AG10803 (cell line): ENCODE results near the gene ATG14.

Experiments
- DNase-seq: peaks from one replicate; pipeline ENCODE4 v3.0.0; 2010; ENCODE audit warnings: low read depth
- H3K4me3 ChIP-seq: 2 replicates; pipeline ENCODE4 v1.5.1; 2011; ENCODE audit warnings: mild to moderate bottlenecking, low read length, control low read depth
- CTCF ChIP-seq: conservative IDR thresholded peaks from 2 replicates; pipeline ENCODE4 v1.5.1; 2011; ENCODE audit warnings: mild to moderate bottlenecking, low read length, control low read depth, inconsistent platforms

The ATG14 gene

DNA sequence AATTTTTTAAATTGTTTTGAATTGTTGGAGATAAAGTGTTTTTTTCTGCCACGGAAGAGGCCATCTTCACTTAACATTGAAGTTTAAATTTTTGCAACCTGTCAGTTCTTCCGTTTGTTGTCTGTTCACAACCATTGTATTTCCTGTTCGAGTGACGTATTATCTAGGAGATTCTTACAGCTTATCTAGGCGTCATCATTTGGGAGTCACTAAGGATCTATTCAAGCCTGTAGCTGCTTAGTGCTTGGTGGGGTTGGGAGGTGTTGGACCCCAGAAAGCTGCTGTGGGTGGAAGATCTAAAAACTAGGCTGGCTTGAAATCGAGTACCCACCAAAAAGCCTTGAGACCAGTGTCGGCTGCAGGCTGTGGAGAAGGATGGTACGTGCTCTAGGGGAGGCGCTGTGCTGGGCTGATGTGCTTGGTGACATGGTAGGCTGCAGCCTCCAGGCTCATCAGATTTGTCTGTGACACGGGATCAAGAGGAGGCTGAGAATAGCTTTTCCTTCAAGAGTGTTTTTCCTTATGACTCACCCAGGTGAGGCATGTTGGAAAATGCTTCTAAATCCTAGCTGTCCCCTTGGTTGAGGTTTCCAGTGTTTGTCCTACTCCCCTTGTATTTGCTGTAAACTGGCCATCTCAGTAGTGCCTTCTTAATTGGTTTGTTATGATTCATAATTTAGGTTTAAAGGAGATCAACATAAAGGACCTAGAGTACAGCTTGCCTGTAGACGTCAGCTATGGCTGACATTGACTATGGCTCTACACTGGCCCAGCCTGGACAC lies 57.8 kb downstream of the ATG14 start:
- no peak for TF ChIP-seq CTCF
- DNase-seq, result no peak

DNA sequence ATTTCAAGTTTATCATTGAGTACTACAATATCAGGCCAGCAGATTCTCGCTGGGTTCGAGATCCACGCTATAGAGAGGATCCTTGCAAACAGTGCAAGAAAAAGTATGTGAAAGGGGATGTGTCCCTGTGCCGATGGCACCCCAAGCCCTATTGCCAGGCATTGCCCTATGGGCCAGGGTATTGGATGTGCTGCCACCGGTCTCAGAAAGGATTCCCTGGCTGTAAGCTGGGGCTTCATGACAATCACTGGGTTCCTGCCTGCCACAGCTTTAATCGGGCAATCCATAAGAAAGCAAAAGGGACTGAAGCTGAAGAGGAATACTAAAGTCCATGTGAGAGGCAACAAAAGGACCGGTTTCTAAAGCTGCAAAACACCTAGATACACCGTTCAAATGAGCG lies 59.4 kb downstream of the ATG14 start:
- DNase-seq, result no peak
- no peak overlapping the region for H3K4me3 ChIP-seq
- TF ChIP-seq CTCF, result no peak

More for the DNA sequence above, 57.8 kb downstream of the ATG14 start:
- no peak overlapping the region for H3K4me3 ChIP-seq

DNA sequence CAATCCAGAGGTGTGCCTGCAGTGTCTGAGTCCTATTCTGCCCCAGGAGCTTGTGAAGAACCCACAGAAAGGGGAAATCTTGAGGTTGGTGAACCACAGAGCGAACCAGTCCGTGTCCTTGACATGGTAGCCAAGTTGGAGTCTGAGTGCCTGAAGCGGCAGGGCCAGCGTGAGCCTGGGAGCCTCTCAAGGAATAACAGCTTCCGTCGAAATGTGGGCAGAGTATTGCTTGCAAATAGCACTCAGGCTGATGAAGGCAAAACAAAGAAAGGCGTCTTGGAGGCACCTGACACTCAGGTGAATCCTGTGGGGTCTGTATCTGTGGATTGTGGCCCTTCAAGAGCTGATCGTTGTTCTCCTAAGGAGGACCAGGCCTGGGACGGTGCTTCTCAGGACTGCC lies 60.5 kb downstream of the ATG14 start:
- TF ChIP-seq CTCF, result no peak
- H3K4me3 ChIP-seq, result no peak overlapping the region
- DNase-seq, result no peak

- no peak overlapping the region for H3K4me3 ChIP-seq
- TF ChIP-seq CTCF, result no peak
- DNase-seq, result no peak
Measured at GRCh38 chr14:55350461-55350860, 61.2 kb downstream of the ATG14 start.

DNA sequence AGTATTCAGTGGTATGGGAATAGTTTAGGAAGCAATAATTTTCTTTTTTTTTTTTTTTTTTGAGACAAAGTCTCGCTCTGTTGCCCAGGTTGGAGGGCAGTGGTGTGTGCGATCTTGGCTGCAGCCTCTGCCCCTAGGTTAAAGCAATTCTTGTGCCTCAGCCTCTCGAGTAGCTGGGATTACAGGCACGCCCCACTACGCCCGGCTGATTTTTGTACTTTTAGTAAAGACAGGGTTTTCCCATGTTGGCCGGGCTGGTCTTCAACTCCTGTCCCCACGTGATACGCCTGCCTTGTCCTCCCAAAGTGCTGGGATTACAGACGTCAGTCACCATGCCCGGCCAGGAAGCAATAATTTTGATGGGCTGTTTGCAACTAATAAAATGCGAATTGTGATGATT lies 62.1 kb downstream of the ATG14 start:
- no peak for DNase-seq
- H3K4me3 ChIP-seq, result no peak overlapping the region
- no peak for TF ChIP-seq CTCF

GRCh38 chr14:55348766-55349453 lies 62.7 kb downstream of the ATG14 start:
- DNase-seq, result no peak
- H3K4me3 ChIP-seq, result no peak overlapping the region
- TF ChIP-seq CTCF, result no peak

DNA sequence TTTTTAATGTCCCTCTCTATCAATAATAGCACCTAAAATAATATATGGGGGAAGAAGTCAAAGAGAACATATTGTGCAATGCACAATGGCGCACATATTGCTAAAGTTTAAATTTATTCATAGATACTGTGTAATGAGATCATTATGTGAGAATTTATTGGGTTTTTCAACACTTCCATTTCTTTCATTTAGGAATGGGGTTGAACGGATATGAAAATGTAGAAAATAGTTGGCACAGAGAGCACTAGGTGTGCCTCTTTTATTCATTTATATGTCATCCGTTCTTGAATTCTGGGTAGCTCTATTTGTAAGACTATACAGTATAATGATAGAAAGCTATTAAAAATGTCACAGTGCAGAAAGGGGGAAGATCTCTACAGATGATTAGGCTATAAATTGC lies 63.9 kb downstream of the ATG14 start:
- no peak overlapping the region for H3K4me3 ChIP-seq
- DNase-seq, result no peak
- TF ChIP-seq CTCF, result no peak
